H1 (cell line): ENCODE measurements around the gene ADGRL3. TPM values are rescaled to one million over a fixed set of nuclear protein-coding genes. Genes with fewer than 3 reads are reported as not detected.

ENCODE experiments used
- CTCF ChIA-PET: fragments of 300-600 bp; sonication (Branson Sonifier 250); formaldehyde crosslinking; loops from one replicate; lab custom pipeline; 2021; ENCODE audit not compliant: partially characterized antibody; lab: Charles Lee
- POLR2A ChIA-PET: fragments of 300-600 bp; sonication (Branson Sonifier 250); formaldehyde crosslinking; loops from one replicate; lab custom pipeline; 2021; ENCODE audit warnings: inconsistent platforms; ENCODE audit not compliant: partially characterized antibody; lab: Charles Lee
- DNase-seq, 2 experiments: peaks; one replicate each; pipeline versions ENCODE4 v3.0.0 to v3.0.0-alpha.2; 2010 to 2022; ENCODE audit warnings: low spot score in 2 of 2, low read depth in 1 of 2, mixed read lengths in 1 of 2
- FAIRE-seq: peaks from 2 replicates; lab custom pipeline; 2011; peaks lifted over from hg19 to GRCh38; lab: Jason Lieb, UNC
- H2AFZ ChIP-seq: 2 replicates; pipeline ENCODE4 v1.8.1; 2012; ENCODE audit warnings: low read length, inconsistent platforms
- H2AK5ac ChIP-seq: 2 replicates; pipeline ENCODE4 v1.6.1; 2013; ENCODE audit warnings: low read depth, low read length
- H2BK120ac ChIP-seq: replicated peaks from 2 replicates; pipeline ENCODE3; 2013; ENCODE audit warnings: low read depth, low read length, inconsistent platforms
- H2BK12ac ChIP-seq: 2 replicates; pipeline ENCODE4 v1.6.1; 2013; ENCODE audit warnings: low read depth, low read length
- H2BK15ac ChIP-seq: 2 replicates; pipeline ENCODE4 v1.6.1; 2013; ENCODE audit warnings: low read length
- H2BK20ac ChIP-seq: 2 replicates; pipeline ENCODE4 v1.6.1; 2013; ENCODE audit warnings: low read length
- H2BK5ac ChIP-seq: 2 replicates; pipeline ENCODE4 v1.6.1; 2013; ENCODE audit warnings: low read depth, low read length
- H3K14ac ChIP-seq: 2 replicates; pipeline ENCODE4 v1.6.1; 2013; ENCODE audit warnings: inconsistent platforms; ENCODE audit not compliant: insufficient read length
- H3K18ac ChIP-seq: 2 replicates; pipeline ENCODE4 v1.6.1; 2013; ENCODE audit warnings: low read length; ENCODE audit errors: extremely low read depth
- H3K23ac ChIP-seq: 2 replicates; pipeline ENCODE4 v1.6.1; 2013; ENCODE audit warnings: inconsistent platforms; ENCODE audit not compliant: insufficient read length
- H3K23me2 ChIP-seq: 2 replicates; pipeline ENCODE4 v1.6.1; 2013; ENCODE audit warnings: low read depth, low read length
- H3K27ac ChIP-seq: 2 replicates; pipeline ENCODE4 v1.6.1; 2011; ENCODE audit warnings: low read depth, low read length, inconsistent platforms
- H3K27me3 ChIP-seq, 4 experiments: replicated peaks in 1 of 4; 1 replicate in 1 of 4; 2 replicates in 3 of 4; pipeline versions ENCODE4 v1.6.1 to v1.8.1; 2011 to 2013; ENCODE audit warnings: low read length in 3 of 4, mild to moderate bottlenecking in 3 of 4, inconsistent platforms in 2 of 4, mixed read lengths in 2 of 4, moderate library complexity in 1 of 4; ENCODE audit not compliant: control insufficient read depth in 3 of 4, insufficient read depth in 3 of 4; ENCODE audit errors: extremely low read depth in 1 of 4
- H3K36me3 ChIP-seq, 4 experiments: 2 replicates each; pipeline versions ENCODE4 v1.6.1 to v1.8.1; 2011 to 2013; ENCODE audit warnings: mild to moderate bottlenecking in 4 of 4, low read length in 3 of 4, moderate library complexity in 2 of 4, control low read depth in 1 of 4, inconsistent platforms in 1 of 4; ENCODE audit not compliant: insufficient read depth in 4 of 4, control insufficient read depth in 2 of 4
- H3K4ac ChIP-seq: replicated peaks from 2 replicates; pipeline ENCODE3; 2013; ENCODE audit warnings: low read length, low read depth, mixed read lengths, inconsistent platforms; ENCODE audit not compliant: insufficient read length
- H3K4me1 ChIP-seq, 4 experiments: replicated peaks in 1 of 4; 1 replicate in 1 of 4; 2 replicates in 3 of 4; pipeline versions ENCODE4 v1.6.1 to v1.8.1; 2011 to 2013; ENCODE audit warnings: low read length in 3 of 4, inconsistent platforms in 2 of 4, mixed read lengths in 1 of 4; ENCODE audit not compliant: insufficient read depth in 4 of 4, control insufficient read depth in 3 of 4
- H3K4me2 ChIP-seq, 2 experiments: 2 replicates each; pipeline versions ENCODE4 v1.6.1 to v1.8.1; 2011 to 2013; ENCODE audit warnings: low read depth in 2 of 2, low read length in 2 of 2, control low read depth in 1 of 2, inconsistent platforms in 1 of 2, mild to moderate bottlenecking in 1 of 2; ENCODE audit not compliant: insufficient read depth in 1 of 2
- H3K4me3 ChIP-seq, 4 experiments: fragments of 200-600, 300-600 bp in 1 of 4; sonication (generic), shearing (Covaris generic), sonication (Bioruptor Twin) in 1 of 4; 2 replicates each; pipeline versions ENCODE4 v1.5.1 to v1.8.1; 2011 to 2016; ENCODE audit warnings: low read length in 4 of 4, low read depth in 3 of 4, control low read depth in 2 of 4, inconsistent platforms in 2 of 4, mild to moderate bottlenecking in 2 of 4, mixed read lengths in 1 of 4, moderate library complexity in 1 of 4; ENCODE audit not compliant: insufficient read depth in 2 of 4; ENCODE audit errors: extremely low read depth in 1 of 4
- H3K56ac ChIP-seq: replicated peaks from 2 replicates; pipeline ENCODE3; 2013; ENCODE audit warnings: low read depth, mild to moderate bottlenecking, mixed read lengths, low read length, inconsistent platforms; ENCODE audit not compliant: insufficient read length
- H3K79me1 ChIP-seq: 2 replicates; pipeline ENCODE4 v1.6.1; 2013; ENCODE audit warnings: low read depth, low read length, control low read depth
- H3K79me2 ChIP-seq, 2 experiments: 2 replicates each; pipeline versions ENCODE4 v1.6.1 to v1.8.1; 2012 to 2013; ENCODE audit warnings: low read length in 2 of 2, mild to moderate bottlenecking in 2 of 2, inconsistent platforms in 1 of 2; ENCODE audit not compliant: insufficient read depth in 2 of 2, control insufficient read depth in 1 of 2
- H3K9ac ChIP-seq, 4 experiments: replicated peaks in 1 of 4; 1 replicate in 1 of 4; 2 replicates in 3 of 4; pipeline versions ENCODE4 v1.6.1 to v1.8.1; 2011 to 2013; ENCODE audit warnings: low read depth in 3 of 4, low read length in 3 of 4, control low read depth in 2 of 4, mild to moderate bottlenecking in 2 of 4, moderate library complexity in 2 of 4, inconsistent platforms in 1 of 4; ENCODE audit errors: extremely low read depth in 1 of 4
- H3K9me3 ChIP-seq, 2 experiments: 2 replicates each; pipeline versions ENCODE4 v1.6.1 to v1.8.1; 2012 to 2013; ENCODE audit warnings: mild to moderate bottlenecking in 2 of 2, moderate library complexity in 2 of 2, control low read depth in 1 of 2, inconsistent platforms in 1 of 2, low read depth in 1 of 2, low read length in 1 of 2, mixed read lengths in 1 of 2; ENCODE audit not compliant: insufficient read depth in 2 of 2
- H4K20me1 ChIP-seq, 2 experiments: replicated peaks in 1 of 2; 2 replicates each; pipeline versions ENCODE3 to v1.8.1; 2011 to 2013; ENCODE audit warnings: inconsistent platforms in 2 of 2, low read length in 2 of 2, mild to moderate bottlenecking in 1 of 2; ENCODE audit not compliant: insufficient read depth in 2 of 2, control insufficient read depth in 1 of 2
- H4K5ac ChIP-seq: 2 replicates; pipeline ENCODE4 v1.6.1; 2013; ENCODE audit warnings: low read length, low read depth, mixed read lengths, inconsistent platforms; ENCODE audit not compliant: insufficient read length
- H4K8ac ChIP-seq: 2 replicates; pipeline ENCODE4 v1.8.0; 2013; ENCODE audit warnings: mild to moderate bottlenecking, moderate library complexity, low read length, inconsistent platforms; ENCODE audit not compliant: insufficient read depth; ENCODE audit errors: extremely low read depth
- H4K91ac ChIP-seq: replicated peaks from 2 replicates; pipeline ENCODE3; 2013; ENCODE audit warnings: low read length, mixed read lengths, inconsistent platforms; ENCODE audit not compliant: insufficient read length
- CHD1 ChIP-seq: IDR thresholded peaks from 2 replicates; pipeline ENCODE4 v1.6.1; 2012; ENCODE audit warnings: low read depth, low read length, improper control_type of control experiment
- RAD21 ChIP-seq, 2 experiments: IDR thresholded peaks in 1 of 2; conservative IDR thresholded peaks in 1 of 2; 2 replicates each; pipeline ENCODE4 v1.6.1; 2011; ENCODE audit warnings: low read depth in 2 of 2, low read length in 2 of 2, improper control_type of control experiment in 1 of 2, inconsistent platforms in 1 of 2, mild to moderate bottlenecking in 1 of 2, moderate library complexity in 1 of 2
- SRF ChIP-seq: IDR thresholded peaks from 2 replicates; pipeline ENCODE4 v1.6.1; 2011; ENCODE audit warnings: mild to moderate bottlenecking, low read depth, low read length, moderate library complexity
- SUZ12 ChIP-seq: fragments of 200-600 bp; sonication (generic); IDR thresholded peaks from 2 replicates; pipeline ENCODE4 v1.6.1; 2012; ENCODE audit warnings: mild to moderate bottlenecking, inconsistent platforms, low read length, moderate library complexity, mixed read lengths
- TAF1 ChIP-seq: IDR thresholded peaks from 2 replicates; pipeline ENCODE4 v1.6.1; 2011; ENCODE audit warnings: mild to moderate bottlenecking, low read depth, low read length
- WGBS, 2 experiments: shearing (Covaris generic) in 1 of 2; methylation state at CpG; one replicate each; pipeline versions ENCODE4 v1.1.6 to v1.1.7; 2013 to 2015; ENCODE audit warnings: low lambda C conversion rate in 2 of 2, mixed read lengths in 2 of 2, inconsistent platforms in 1 of 2, low coverage in 1 of 2, missing lambda C conversion rate in 1 of 2; ENCODE audit not compliant: insufficient replicate concordance in 2 of 2, insufficient coverage in 1 of 2, insufficient read length in 1 of 2; ENCODE audit errors: extremely low coverage in 1 of 2, missing lambda C conversion rate in 1 of 2; 5-methylcytosine and 5-hydroxymethylcytosine counted together
- polyA plus RNA-seq, 7 experiments: library from polyadenylated mRNA; depleted of rRNA in 3 of 7; stranded (reverse) in 5 of 7; unstranded in 2 of 7; fragments of >200 nt in 5 of 7; fragments of 200-250 nt in 2 of 7; gene quantifications; 1 replicate in 5 of 7; 2 replicates in 1 of 7; 4 replicates in 1 of 7; pipeline versions ENCODE4 v1.2.1 to v1.2.3, GENCODE V29; 2011 to 2013; ENCODE audit warnings: missing spikeins in 2 of 7, mixed read lengths in 2 of 7
- total RNA-seq: library from RNA; stranded (reverse); fragmentation: NEBNext Ultra II Directional; extraction: Animal tissue kit (Norgen Biotek cat#: 25700); gene quantifications from 2 replicates; pipeline ENCODE4 v1.2.1, GENCODE V29; 2021

The ADGRL3 gene
- total and polyA plus RNA-seq, 2 of the 8 experiments (the other 6 are each of a cell fraction or from before 2014, with no cell fraction given) = 6.6 to 13.0 TPM

DNA sequence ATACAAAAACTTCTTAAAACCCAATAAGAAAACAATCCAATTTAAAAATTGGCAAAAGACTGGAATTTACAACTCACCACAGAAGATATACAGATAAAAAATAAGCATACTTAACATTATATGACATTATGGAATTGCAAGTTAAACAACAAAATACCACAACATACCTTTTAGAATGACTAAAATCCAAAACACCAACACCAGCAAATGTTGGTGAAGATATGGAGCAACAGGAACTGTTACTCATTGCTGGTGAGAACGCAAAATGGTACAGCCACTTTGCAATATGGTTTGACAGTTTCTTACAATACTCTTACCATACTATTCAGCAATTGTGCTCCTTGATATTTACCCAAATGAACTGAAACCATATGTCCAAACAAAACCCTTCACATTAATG is 112.4 kb downstream of the ADGRL3 start:
- Histone ChIP-seq H3K23me2 (no peaks in the 10 kb centered on the region), H3K27me3 (no peaks in the 10 kb centered on the region), H4K20me1 (no peaks in the 10 kb centered on the region), H3K36me3 (no peaks in the 10 kb centered on the region), H3K4me3 (no peak overlapping the region), H3K56ac (no peak overlapping the region), H3K14ac (no peak overlapping the region), H2AFZ (no peak overlapping the region), H3K18ac (no peak overlapping the region), H3K4me1 (no peaks in the 10 kb centered on the region), H4K5ac (no peak overlapping the region), H4K8ac (no peak overlapping the region), H2BK5ac (no peak overlapping the region), H3K4ac (no peak overlapping the region), H3K9me3 (no peaks in the 10 kb centered on the region), H3K79me2 (no peaks in the 10 kb centered on the region), H3K79me1 (no peaks in the 10 kb centered on the region), H3K4me2 (no peak overlapping the region), H2BK120ac (no peak overlapping the region), H2AK5ac (no peak overlapping the region), H2BK12ac (no peak overlapping the region), H2BK15ac (no peak overlapping the region), H4K91ac (no peak overlapping the region), H3K27ac (no peak overlapping the region), H2BK20ac (no peak overlapping the region), H3K23ac (no peak overlapping the region), H3K9ac (no peak overlapping the region)
- no peak for DNase-seq
- CTCF ChIA-PET = no interaction called here
- 100% methylated on average over 1 of the region's 1 CpG; no CpG with 5 or more reads in 1 of the 2 experiments for WGBS, 2 experiments
- no peak for FAIRE-seq
- POLR2A ChIA-PET = no interaction called here
- no peak for TF ChIP-seq SRF
- TF ChIP-seq TAF1 = no peak
- no peak for TF ChIP-seq CHD1
- TF ChIP-seq SUZ12 = no peak
- no peak for TF ChIP-seq RAD21 (IDR thresholded peaks at IDR 0.05 in 1 of 2, conservative IDR thresholded peaks at IDR 0.05 in 1 of 2; ENCODE audit: low read depth in 2 of 2, low read length in 2 of 2)
